Measurements from ENCODE around the gene GALNT8. TPM values are rescaled to one million over a fixed set of nuclear protein-coding genes. Genes with fewer than 3 reads are reported as not detected.

The GALNT8 gene
- total RNA-seq, 2 donors from 2014 or later = 24.5 to 41.0 TPM

GRCh38 chr12:4816744-4817525 lies 96.7 kb downstream of the GALNT8 start:
- DNase-seq = no peak
- intact Hi-C loops (cut with DNase I, micrococcal nuclease) = no loop called here
- ATAC-seq = no peak

GRCh38 chr12:4817880-4818279 lies 97.7 kb downstream of the GALNT8 start:
- intact Hi-C loops (cut with DNase I, micrococcal nuclease) = no loop called here
- no peak for ATAC-seq
- no peak for DNase-seq

- DNase-seq (no peak), ATAC-seq (no peak)
- intact Hi-C loops (cut with DNase I, micrococcal nuclease) = no loop called here
These were observed 99.5 kb downstream of the GALNT8 start for GRCh38 chr12:4819654-4820053.

GRCh38 chr12:4820971-4821370 lies 100.8 kb downstream of the GALNT8 start:
- intact Hi-C loops (cut with DNase I, micrococcal nuclease) = no loop called here
- no peak for ATAC-seq
- DNase-seq = no peak

Other genes with a start within 250 kb of the GALNT8 start
- gene RAD51AP1, start 181.5 kb upstream of the GALNT8 start, total RNA-seq = 1 to 10 TPM; 4.2 to 8.4 TPM
- gene DYRK4, start 158.2 kb upstream of the GALNT8 start, total RNA-seq = 10 to 100 TPM; 27.5 to 28.6 TPM
- 1 to 10 TPM; 1.6 to 3.4 TPM for gene AKAP3, start 71.3 kb upstream of the GALNT8 start, total RNA-seq
- 100 to 1,000 TPM; 158 to 242 TPM for gene NDUFA9, start 71.3 kb upstream of the GALNT8 start, total RNA-seq
- gene KCNA1, start 189.5 kb downstream of the GALNT8 start, total RNA-seq = under 1 TPM in 1 of 2 donors, not detected in 1; 0.25 TPM